ENCODE results near the gene WDR62. TPM values are rescaled to one million over a fixed set of nuclear protein-coding genes. Genes with fewer than 3 reads are reported as not detected.

The WDR62 gene
- total and polyA plus RNA-seq, 2 of the 8 experiments (the other 6 are each of a cell fraction or from before 2014, with no cell fraction given), result 28.2 to 39.5 TPM

- Histone ChIP-seq H4K20me1 (replicated peaks in 1 of 2; ENCODE audit: control insufficient read depth in 1 of 2, insufficient read depth in 2 of 2, low read length in 2 of 2) (no peaks in the 10 kb centered on the region), H3K9me3 (ENCODE audit: insufficient read depth in 2 of 2, low read depth in 1 of 2, low read length in 1 of 2) (no peaks in the 10 kb centered on the region), H3K36me3 (ENCODE audit: control insufficient read depth in 2 of 4, insufficient read depth in 4 of 4, low read length in 3 of 4) (no peaks in the 10 kb centered on the region), H2BK5ac (ENCODE audit: low read depth, low read length) (no peak overlapping the region), H2BK15ac (ENCODE audit: low read length) (no peak overlapping the region), H2BK12ac (ENCODE audit: low read depth, low read length) (no peak overlapping the region), H2AK5ac (ENCODE audit: low read depth, low read length) (no peak overlapping the region), H3K9ac (replicated peaks in 1 of 4; ENCODE audit: extremely low read depth in 1 of 4, low read depth in 3 of 4, low read length in 3 of 4) (no peak overlapping the region), H3K23me2 (ENCODE audit: low read depth, low read length) (no peaks in the 10 kb centered on the region), H4K8ac (ENCODE audit: extremely low read depth, insufficient read depth, low read length) (no peak overlapping the region), H3K4me2 (ENCODE audit: insufficient read depth in 1 of 2, low read depth in 2 of 2, low read length in 2 of 2) (no peak overlapping the region), H3K56ac (replicated peaks; ENCODE audit: insufficient read length, low read depth, low read length) (no peak overlapping the region), H3K27me3 (replicated peaks in 1 of 4; ENCODE audit: control insufficient read depth in 3 of 4, extremely low read depth in 1 of 4, insufficient read depth in 3 of 4, low read length in 3 of 4) (no peaks in the 10 kb centered on the region), H3K79me2 (ENCODE audit: control insufficient read depth in 1 of 2, insufficient read depth in 2 of 2, low read length in 2 of 2) (no peaks in the 10 kb centered on the region), H3K4me3 (ENCODE audit: extremely low read depth in 1 of 4, insufficient read depth in 2 of 4, low read depth in 3 of 4, low read length in 4 of 4) (no peak overlapping the region), H3K4ac (replicated peaks; ENCODE audit: insufficient read length, low read depth, low read length) (no peak overlapping the region), H3K27ac (ENCODE audit: low read depth, low read length) (no peak overlapping the region), H2BK120ac (replicated peaks; ENCODE audit: low read depth, low read length) (no peak overlapping the region), H3K18ac (ENCODE audit: extremely low read depth, low read length) (no peak overlapping the region), H3K79me1 (ENCODE audit: low read depth, low read length) (no peaks in the 10 kb centered on the region), H4K91ac (replicated peaks; ENCODE audit: insufficient read length, low read length) (no peak overlapping the region), H4K5ac (ENCODE audit: insufficient read length, low read depth, low read length) (no peak overlapping the region), H3K4me1 (replicated peaks in 1 of 4; ENCODE audit: control insufficient read depth in 3 of 4, insufficient read depth in 4 of 4, low read length in 3 of 4) (peaks cover 0 to 4% (median 0%) of the 10 kb centered on the region in 4 experiments; a peak in 1 of 7 replicates), H3K14ac (ENCODE audit: insufficient read length) (no peak overlapping the region), H2BK20ac (ENCODE audit: low read length) (no peak overlapping the region), H3K23ac (ENCODE audit: insufficient read length) (no peak overlapping the region), H2AFZ (ENCODE audit: low read length) (no peak overlapping the region)
- 95% methylated on average over 2 of the region's 2 CpGs; no CpG with 5 or more reads in 1 of the 2 experiments for WGBS, 2 experiments (ENCODE audit: extremely low coverage in 1 of 2, insufficient coverage in 1 of 2, insufficient read length in 1 of 2, insufficient replicate concordance in 2 of 2, low coverage in 1 of 2, low lambda C conversion rate in 2 of 2, missing lambda C conversion rate in 1 of 2)
- DNase-seq (ENCODE audit: low read depth in 1 of 2, low spot score in 2 of 2), result no peak
- ChIA-PET CTCF (ENCODE audit: partially characterized antibody) (interaction anchor here (0.6 kb wide), 1 partner anchor 132 kb away, joined by 4 read pairs; no protein-coding TSS in a partner anchor), POLR2A (ENCODE audit: partially characterized antibody) (interaction anchor here (1.1 to 1.2 kb wide), 2 partner anchors 9 to 30 kb away, joined by 3 read pairs; partner anchors contain the start of gene ALKBH6)
- no peak for FAIRE-seq
- TF ChIP-seq KDM5A (IDR thresholded peaks at IDR 0.05; ENCODE audit: low read length) (no peak), GTF2F1 (IDR thresholded peaks at IDR 0.05; ENCODE audit: borderline replicate concordance, low read depth, low read length) (no peak)
These were observed 10.7 kb upstream of the WDR62 start for GRCh38 chr19:36043952-36044351.
